CD4-positive, alpha-beta T cell (primary cell): Measurements from ENCODE around the gene BRI3BP. TPM values are rescaled to one million over a fixed set of nuclear protein-coding genes. Genes with fewer than 3 reads are reported as not detected.
A peak's percentile ranks its signal among the peaks of the same experiment; 100 is the strongest.

Source experiments
- ATAC-seq: fragments of 200-7000 bp; cut with Tn5 transposase; one replicate; pipeline ENCODE4 v1.10.0; 2022; ENCODE audit warnings: mild to moderate bottlenecking; ENCODE audit not compliant: poor library complexity
- CTCF ChIA-PET: fragments of 350-600 bp; sonication (Branson Sonifier 250); formaldehyde crosslinking; loops from one replicate; lab custom pipeline; 2021; ENCODE audit warnings: antibody characterized with exemption, inconsistent platforms; lab: Charles Lee
- POLR2A ChIA-PET: fragments of 350-600 bp; sonication (Branson Sonifier 250); formaldehyde crosslinking; loops from one replicate; lab custom pipeline; 2021; ENCODE audit warnings: antibody characterized with exemption, inconsistent platforms; lab: Charles Lee
- DNase-seq, 14 experiments: peaks; one replicate each; pipeline ENCODE4 v3.0.0-alpha.2; 2013 to 2020; ENCODE audit warnings: mixed read lengths in 2 of 14
- H3K27ac ChIP-seq, 2 donors: one replicate each; pipeline versions ENCODE4 v1.5.1 to v1.7.0; 2013; ENCODE audit warnings: low read length in 2 of 2, low read depth in 1 of 2, mild to moderate bottlenecking in 1 of 2
- H3K27me3 ChIP-seq, 2 experiments: 1 replicate in 1 of 2; 2 replicates in 1 of 2; pipeline versions ENCODE4 v1.6.1 to v1.7.0; 2013; ENCODE audit warnings: low read length in 2 of 2, control low read depth in 1 of 2, mild to moderate bottlenecking in 1 of 2, moderate library complexity in 1 of 2; ENCODE audit not compliant: insufficient read depth in 2 of 2, control insufficient read depth in 1 of 2
- H3K36me3 ChIP-seq: one replicate; pipeline ENCODE4 v1.6.1; 2013; ENCODE audit warnings: low read length, control low read depth; ENCODE audit not compliant: insufficient read depth
- H3K4me1 ChIP-seq: one replicate; pipeline ENCODE4 v1.6.1; 2013; ENCODE audit warnings: low read length, control low read depth; ENCODE audit not compliant: insufficient read depth
- H3K4me3 ChIP-seq: one replicate; pipeline ENCODE4 v1.5.1; 2013; ENCODE audit warnings: mild to moderate bottlenecking, low read length, moderate library complexity
- H3K9me3 ChIP-seq, 2 experiments: 1 replicate in 1 of 2; 2 replicates in 1 of 2; pipeline versions ENCODE4 v1.6.1 to v1.7.0; 2013; ENCODE audit warnings: low read length in 2 of 2, mild to moderate bottlenecking in 2 of 2, control low read depth in 1 of 2, moderate library complexity in 1 of 2; ENCODE audit not compliant: control insufficient read depth in 1 of 2, insufficient read depth in 1 of 2
- H3K27ac Mint-ChIP-seq: one replicate; pipeline ENCODE4 v1.8.0; 2020; ENCODE audit warnings: mixed read lengths
- H3K27me3 Mint-ChIP-seq: one replicate; pipeline ENCODE4 v1.8.0; 2021; ENCODE audit warnings: mixed read lengths
- H3K36me3 Mint-ChIP-seq: one replicate; pipeline ENCODE4 v1.8.0; 2021; ENCODE audit warnings: low read depth, mixed read lengths
- H3K4me1 Mint-ChIP-seq: one replicate; pipeline ENCODE4 v1.8.0; 2021; ENCODE audit warnings: low read depth, mixed read lengths
- H3K4me3 Mint-ChIP-seq: one replicate; pipeline ENCODE4 v1.8.0; 2020; ENCODE audit warnings: mild to moderate bottlenecking, mixed read lengths
- H3K9me3 Mint-ChIP-seq: one replicate; pipeline ENCODE4 v1.8.0; 2020; ENCODE audit warnings: mixed read lengths
- intact Hi-C, 2 experiments: fragments of 100-400 bp; cut with DNase I in 1 of 2; cut with micrococcal nuclease in 1 of 2; formaldehyde crosslinking; loops; one replicate each; pipeline versions ENCODE4 v1.15.1 to v1.9.0; 2023 to 2025; cut with DNase I, micrococcal nuclease
- total RNA-seq, 174 experiments: library from RNA in 2 of 174; stranded (reverse) in 2 of 174; gene quantifications; one replicate each; pipeline ENCODE4 v1.2.3 and lab custom pipeline; 2021 to 2026
- TF ChIP-seq, protein P1 (sequence below): fragments of 200-600 bp; IDR thresholded peaks from one replicate; pipeline ENCODE4 v1.8.0; 2022; ENCODE audit warnings: antibody characterized with exemption, mild to moderate bottlenecking

BRI3BP gene
- total RNA-seq, 2 experiments from 2014 or later, result 1.6 TPM

DNA sequence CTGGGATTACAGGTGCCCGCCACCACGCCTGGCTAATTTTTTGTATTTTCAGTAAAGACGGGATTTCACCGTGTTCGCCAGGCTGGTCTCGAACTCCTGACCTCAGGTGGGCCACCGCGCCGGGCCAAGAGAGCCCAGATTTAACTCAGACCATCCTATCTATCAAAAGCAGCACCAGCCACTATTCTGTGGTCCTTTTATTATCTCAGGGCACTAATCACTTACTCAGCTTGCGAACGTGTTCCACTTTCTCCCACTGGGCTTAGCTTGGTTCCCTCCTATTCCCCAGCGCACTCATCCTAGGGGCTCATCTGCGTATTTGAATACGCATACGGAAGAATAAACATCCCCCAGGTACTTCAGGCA, 55.6 kb downstream of the BRI3BP start:
- Mint-ChIP-seq H3K9me3 (no peaks in the 10 kb centered on the region), H3K27ac (peak overlapping the region; percentile 84), H3K27me3 (no peaks in the 10 kb centered on the region), H3K4me1 (peaks cover 12% of the 10 kb centered on the region), H3K36me3 (no peaks in the 10 kb centered on the region), H3K4me3 (peak overlapping the region; percentile 87)
- Histone ChIP-seq H3K36me3 (no peaks in the 10 kb centered on the region), H3K27ac (no peak overlapping the region), H3K4me3 (peak overlapping the region; percentile 66), H3K27me3 (no peaks in the 10 kb centered on the region), H3K4me1 (peaks cover 13% of the 10 kb centered on the region), H3K9me3 (no peaks in the 10 kb centered on the region)
- TF ChIP-seq, protein P1, sequence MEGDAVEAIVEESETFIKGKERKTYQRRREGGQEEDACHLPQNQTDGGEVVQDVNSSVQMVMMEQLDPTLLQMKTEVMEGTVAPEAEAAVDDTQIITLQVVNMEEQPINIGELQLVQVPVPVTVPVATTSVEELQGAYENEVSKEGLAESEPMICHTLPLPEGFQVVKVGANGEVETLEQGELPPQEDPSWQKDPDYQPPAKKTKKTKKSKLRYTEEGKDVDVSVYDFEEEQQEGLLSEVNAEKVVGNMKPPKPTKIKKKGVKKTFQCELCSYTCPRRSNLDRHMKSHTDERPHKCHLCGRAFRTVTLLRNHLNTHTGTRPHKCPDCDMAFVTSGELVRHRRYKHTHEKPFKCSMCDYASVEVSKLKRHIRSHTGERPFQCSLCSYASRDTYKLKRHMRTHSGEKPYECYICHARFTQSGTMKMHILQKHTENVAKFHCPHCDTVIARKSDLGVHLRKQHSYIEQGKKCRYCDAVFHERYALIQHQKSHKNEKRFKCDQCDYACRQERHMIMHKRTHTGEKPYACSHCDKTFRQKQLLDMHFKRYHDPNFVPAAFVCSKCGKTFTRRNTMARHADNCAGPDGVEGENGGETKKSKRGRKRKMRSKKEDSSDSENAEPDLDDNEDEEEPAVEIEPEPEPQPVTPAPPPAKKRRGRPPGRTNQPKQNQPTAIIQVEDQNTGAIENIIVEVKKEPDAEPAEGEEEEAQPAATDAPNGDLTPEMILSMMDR, result no peak
- no peak for ATAC-seq
- intact Hi-C loops, result loop anchor here (1.0 to 5.0 kb wide), 3 partner anchors 16 to 57 kb away; partner anchors contain the start of genes AACS (in 2 of the 2) and BRI3BP (in 2 of the 2)
- no peak for DNase-seq
- ChIA-PET POLR2A (interaction anchor here (0.7 to 2.7 kb wide), 9 partner anchors 11 to 142 kb away, joined by 3 to 21 read pairs (median 5); partner anchors contain the start of genes AACS, BRI3BP, DHX37 and UBC), CTCF (interaction anchor here (0.7 to 1.1 kb wide), 3 partner anchors 56 to 130 kb away, joined by 3 read pairs; partner anchors contain the start of gene BRI3BP)

GRCh38 chr12:125050446-125050845, 57.0 kb downstream of the BRI3BP start:
- peaks cover 12% of the 10 kb centered on the region for H3K4me1 Mint-ChIP-seq
- Histone ChIP-seq H3K4me3 (no peak overlapping the region), H3K27ac (no peak overlapping the region), H3K9me3 (no peaks in the 10 kb centered on the region), H3K36me3 (no peaks in the 10 kb centered on the region), H3K4me1 (peaks cover 13% of the 10 kb centered on the region), H3K27me3 (no peaks in the 10 kb centered on the region)
- H3K4me3 Mint-ChIP-seq, result peak overlapping the region; percentile 79
- no peaks in the 10 kb centered on the region for H3K36me3 Mint-ChIP-seq
- intact Hi-C loops, result no loop called here
- H3K27me3 Mint-ChIP-seq, result no peaks in the 10 kb centered on the region
- H3K27ac Mint-ChIP-seq, result peak overlapping the region; percentile 84
- peak in 2 of 14 experiments; percentile 27 to 45 for DNase-seq
- TF ChIP-seq, protein P1, result no peak
- ChIA-PET CTCF (no interaction called here), POLR2A (interaction anchor here (1.4 to 2.7 kb wide), 3 partner anchors 12 to 15 kb away, joined by 4 to 21 read pairs (median 4); partner anchors contain the start of gene AACS)
- no peaks in the 10 kb centered on the region for H3K9me3 Mint-ChIP-seq
- no peak for ATAC-seq

DNA sequence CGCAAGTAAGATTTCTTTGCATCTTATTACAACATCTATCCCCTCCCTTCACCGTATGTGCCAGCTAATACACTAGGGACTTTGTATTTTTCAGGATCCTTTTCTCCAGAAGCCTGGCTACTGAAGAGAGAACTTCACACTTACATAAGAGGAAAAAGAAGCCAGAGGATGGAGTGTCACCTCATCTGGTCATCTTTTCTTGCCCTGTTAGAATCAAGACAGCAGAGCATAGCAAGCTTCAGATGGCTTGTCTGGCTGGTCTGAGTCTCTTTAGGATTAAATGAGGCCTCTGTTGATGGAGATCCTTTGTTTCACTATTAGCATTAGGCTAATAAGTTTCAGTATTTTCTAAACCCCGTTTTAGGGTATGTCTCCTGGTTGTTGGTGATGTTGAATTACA, 57.4 kb downstream of the BRI3BP start:
- ChIA-PET POLR2A (interaction anchor here (1.4 to 2.7 kb wide), 2 partner anchors 13 to 14 kb away, joined by 4 to 21 read pairs; partner anchors contain the start of gene AACS), CTCF (no interaction called here)
- Mint-ChIP-seq H3K4me1 (peaks cover 12% of the 10 kb centered on the region), H3K9me3 (no peaks in the 10 kb centered on the region), H3K4me3 (peak overlapping the region; percentile 79), H3K27ac (peak overlapping the region; percentile 84), H3K36me3 (no peaks in the 10 kb centered on the region), H3K27me3 (no peaks in the 10 kb centered on the region)
- H3K4me1 ChIP-seq, result peaks cover 13% of the 10 kb centered on the region
- DNase-seq, result no peak
- no peaks in the 10 kb centered on the region for H3K9me3 ChIP-seq
- H3K27me3 ChIP-seq, result no peaks in the 10 kb centered on the region
- no peak overlapping the region for H3K4me3 ChIP-seq
- no peak for ATAC-seq
- no peaks in the 10 kb centered on the region for H3K36me3 ChIP-seq
- intact Hi-C loops, result no loop called here
- TF ChIP-seq, protein P1, result no peak
- H3K27ac ChIP-seq, result no peak overlapping the region
